GM23248 (cell line): ENCODE measurements around the gene DECR2.

Experiments used
- EZH2 ChIP-seq: fragments of 200-600 bp; sonication (generic); IDR thresholded peaks from 2 replicates; pipeline ENCODE4 v1.6.1; 2018; ENCODE audit warnings: antibody characterized with exemption, mild to moderate bottlenecking; ENCODE audit not compliant: insufficient read depth, poor library complexity, severe bottlenecking
- EZH2phosphoT487 ChIP-seq: fragments of 200-600 bp; sonication (generic); IDR thresholded peaks from 2 replicates; pipeline ENCODE4 v1.6.1; 2018; ENCODE audit warnings: antibody characterized with exemption, moderate library complexity, mild to moderate bottlenecking, low read depth; ENCODE audit not compliant: insufficient read depth

GRCh38 chr16:379961-380761 is 21.5 kb upstream of the DECR2 start:
- TF ChIP-seq EZH2 (no peak), EZH2phosphoT487 (no peak)
